ENCODE measurements around the gene ATP2A2. TPM values are rescaled to one million over a fixed set of nuclear protein-coding genes. Genes with fewer than 3 reads are reported as not detected.

Gene ATP2A2
- 10 to 100 TPM; 95.5 to 98.6 TPM for total RNA-seq

DNA sequence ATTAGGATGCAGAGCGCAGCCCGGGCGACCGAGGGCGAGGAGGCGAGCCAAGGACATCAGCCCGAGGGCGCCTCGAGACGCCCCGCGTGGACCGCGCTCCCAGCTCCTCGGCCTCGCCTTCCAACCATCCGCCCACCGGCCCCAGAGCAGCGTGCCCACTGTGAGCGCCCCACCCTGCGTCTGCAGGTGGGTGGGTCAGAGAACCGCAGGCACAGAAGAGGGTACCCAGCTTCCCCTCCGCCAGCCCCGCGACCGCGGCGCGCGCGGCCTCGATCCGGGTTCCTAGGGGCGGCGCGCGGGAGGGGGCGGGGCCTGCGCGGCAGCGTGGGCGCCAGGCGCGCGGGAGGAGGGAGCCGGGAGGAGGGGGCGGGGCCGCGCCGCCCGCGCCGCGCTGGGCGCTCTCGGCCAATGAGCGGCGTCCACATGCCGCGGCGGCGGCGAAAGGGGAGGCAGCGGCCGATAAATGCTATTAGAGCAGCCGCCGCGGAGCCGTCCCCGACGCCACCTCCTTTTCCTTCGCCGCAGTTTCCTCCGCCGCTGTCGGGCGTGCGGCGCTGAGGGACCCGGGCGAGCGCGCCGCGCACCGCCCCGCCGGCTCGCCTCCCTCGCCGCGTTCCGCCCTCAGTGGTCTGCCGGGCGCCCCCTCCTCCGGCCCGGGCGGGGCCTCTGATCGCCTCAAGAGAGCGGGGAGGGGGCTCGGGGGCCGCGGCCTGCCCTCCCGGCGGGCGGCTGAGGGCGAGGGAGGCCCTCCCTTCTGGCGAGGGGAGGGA lies at the start of gene ATP2A2:
TSS of gene ATP2A2 (plus strand) at position 469 of the 770 bp plus-strand sequence. CDS start 543 bp downstream, outside the sequence.
- peak within 1 kb of the TSS; percentile 87 for H3K27ac Mint-ChIP-seq
- H3K4me3 Mint-ChIP-seq = peak within 1 kb of the TSS; percentile 90
- intact Hi-C loops (cut with micrococcal nuclease) = loop anchor here (1.0 to 5.0 kb wide), 11 partner anchors 32 to 776 kb away; partner anchors contain the start of genes ANAPC7, ANKRD13A, ARPC3 and C12orf76
- H3K27me3 Mint-ChIP-seq (ENCODE audit: low read depth) = no peaks in the 10 kb centered on the region
- CTCF ChIA-PET = interaction anchor here (0.6 kb wide), 1 partner anchor 223 kb away, joined by 3 read pairs; no protein-coding TSS in a partner anchor
- peak; percentile 89 for DNase-seq
- peaks cover 34% of the 10 kb centered on the region for H3K36me3 Mint-ChIP-seq (ENCODE audit: low read depth)
- H3K9me3 Mint-ChIP-seq = no peaks in the 10 kb centered on the region
- peaks cover 43% of the 10 kb centered on the region for H3K4me1 Mint-ChIP-seq (ENCODE audit: low read depth)

DNA sequence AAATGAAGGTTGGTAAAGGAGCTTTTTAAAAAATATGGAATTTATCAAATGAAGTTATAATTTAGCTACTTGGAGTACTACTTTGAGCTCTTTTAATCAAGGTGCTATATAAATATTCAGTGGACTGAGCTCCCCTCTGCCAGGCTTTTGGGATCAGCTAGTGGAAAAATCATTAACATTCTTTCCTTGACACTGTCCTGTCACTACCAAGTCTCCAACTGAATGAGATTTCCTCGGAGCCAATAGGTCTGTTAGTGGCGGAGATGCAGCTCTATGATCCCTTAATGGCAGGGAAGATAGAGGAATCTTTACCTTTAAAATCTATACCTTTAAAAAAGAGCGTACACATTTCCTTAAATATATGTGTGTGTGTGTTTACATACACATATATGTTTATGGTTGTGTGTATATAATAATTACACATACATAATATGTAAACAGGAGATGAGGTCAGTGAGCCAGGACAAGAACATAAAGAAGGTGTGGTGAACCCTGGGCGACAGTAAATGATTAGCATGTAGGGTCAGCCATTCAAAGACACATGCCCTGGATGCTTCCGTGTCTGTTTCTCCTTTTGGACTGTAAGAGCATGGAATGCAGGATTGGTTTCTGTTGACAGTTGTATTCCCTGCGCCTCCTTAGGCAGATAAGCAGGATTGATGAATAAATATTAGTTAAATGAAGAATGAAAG lies 47.7 kb upstream of the ATP2A2 start:
- intact Hi-C loops (cut with micrococcal nuclease) = no loop called here
- H3K27ac Mint-ChIP-seq = no peak overlapping the region
- no peak for DNase-seq
- H3K4me3 Mint-ChIP-seq = no peak overlapping the region
- H3K36me3 Mint-ChIP-seq (ENCODE audit: low read depth) = no peaks in the 10 kb centered on the region
- no peaks in the 10 kb centered on the region for H3K27me3 Mint-ChIP-seq (ENCODE audit: low read depth)
- CTCF ChIA-PET = no interaction called here
- H3K9me3 Mint-ChIP-seq = no peaks in the 10 kb centered on the region
- no peaks in the 10 kb centered on the region for H3K4me1 Mint-ChIP-seq (ENCODE audit: low read depth)

- Mint-ChIP-seq H3K36me3 (ENCODE audit: low read depth) (no peaks in the 10 kb centered on the region), H3K4me3 (no peak overlapping the region), H3K4me1 (ENCODE audit: low read depth) (no peaks in the 10 kb centered on the region), H3K27me3 (ENCODE audit: low read depth) (no peaks in the 10 kb centered on the region), H3K9me3 (no peaks in the 10 kb centered on the region), H3K27ac (no peak overlapping the region)
- intact Hi-C loops (cut with micrococcal nuclease) = no loop called here
- DNase-seq = no peak
- CTCF ChIA-PET = interaction anchor here (0.6 to 1.1 kb wide), 2 partner anchors 11 to 48 kb away, joined by 3 read pairs; no protein-coding TSS in a partner anchor
Observed at GRCh38 chr12:110234331-110234751, 46.7 kb upstream of the ATP2A2 start.

GRCh38 chr12:110234755-110235154 lies 46.3 kb upstream of the ATP2A2 start:
- CTCF ChIA-PET = interaction anchor here (1.1 kb wide), 1 partner anchor 11 kb away, joined by 3 read pairs; no protein-coding TSS in a partner anchor
- Mint-ChIP-seq H3K27ac (no peak overlapping the region), H3K27me3 (ENCODE audit: low read depth) (no peaks in the 10 kb centered on the region), H3K36me3 (ENCODE audit: low read depth) (no peaks in the 10 kb centered on the region), H3K9me3 (no peaks in the 10 kb centered on the region), H3K4me1 (ENCODE audit: low read depth) (no peaks in the 10 kb centered on the region), H3K4me3 (no peak overlapping the region)
- intact Hi-C loops (cut with micrococcal nuclease) = no loop called here
- no peak for DNase-seq

- Mint-ChIP-seq H3K4me1 (ENCODE audit: low read depth) (no peaks in the 10 kb centered on the region), H3K9me3 (no peaks in the 10 kb centered on the region), H3K27ac (no peak overlapping the region), H3K36me3 (ENCODE audit: low read depth) (no peaks in the 10 kb centered on the region), H3K4me3 (no peak overlapping the region), H3K27me3 (ENCODE audit: low read depth) (no peaks in the 10 kb centered on the region)
- intact Hi-C loops (cut with micrococcal nuclease) = no loop called here
- no peak for DNase-seq
- CTCF ChIA-PET = no interaction called here
Observed at GRCh38 chr12:110235383-110235782, 45.7 kb upstream of the ATP2A2 start.

DNA sequence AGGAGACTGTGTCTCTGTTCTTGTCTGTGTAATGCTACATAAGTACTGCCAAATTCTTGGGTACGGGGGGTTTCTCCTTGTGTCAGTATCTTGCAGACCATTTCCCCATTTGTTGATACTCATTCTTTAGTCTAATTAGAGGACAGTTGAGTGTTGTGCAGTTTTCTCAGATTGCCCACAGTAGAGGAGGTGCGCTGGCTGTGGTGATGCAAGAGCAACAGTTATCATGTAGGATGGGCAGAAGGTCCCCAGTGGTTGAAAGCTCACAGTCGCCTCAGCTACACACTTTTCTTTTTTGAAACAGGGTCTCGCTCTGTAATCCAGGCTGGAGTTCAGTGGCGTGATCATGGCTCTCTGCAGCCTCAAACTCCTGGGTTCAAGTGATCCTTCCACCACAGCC lies 37.8 kb upstream of the ATP2A2 start:
- no peaks in the 10 kb centered on the region for H3K27me3 Mint-ChIP-seq (ENCODE audit: low read depth)
- H3K4me3 Mint-ChIP-seq = no peak overlapping the region
- no peaks in the 10 kb centered on the region for H3K36me3 Mint-ChIP-seq (ENCODE audit: low read depth)
- H3K4me1 Mint-ChIP-seq (ENCODE audit: low read depth) = no peaks in the 10 kb centered on the region
- DNase-seq = no peak
- H3K9me3 Mint-ChIP-seq = no peaks in the 10 kb centered on the region
- CTCF ChIA-PET = no interaction called here
- H3K27ac Mint-ChIP-seq = no peak overlapping the region
- intact Hi-C loops (cut with micrococcal nuclease) = no loop called here

DNA sequence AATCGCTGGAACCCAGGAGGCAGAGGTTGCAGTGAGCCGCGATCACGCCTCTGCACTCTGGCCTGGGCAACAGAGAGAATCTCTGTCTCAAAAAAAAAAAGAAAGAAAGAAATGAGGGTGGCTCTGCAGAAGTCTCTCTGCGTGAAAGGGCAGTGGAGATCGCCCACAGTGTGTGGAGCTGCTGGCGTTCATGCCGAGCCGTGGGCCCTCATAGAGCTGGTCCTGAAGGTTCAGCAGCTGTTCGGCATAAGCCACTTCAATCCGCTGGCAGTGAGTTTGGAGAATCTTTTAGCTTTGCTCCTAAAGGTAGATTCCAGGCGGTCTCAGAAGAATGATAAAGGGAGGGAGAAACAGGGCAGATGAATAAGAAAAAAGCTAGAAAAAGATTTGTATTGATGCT lies 36.7 kb upstream of the ATP2A2 start:
- H3K27ac Mint-ChIP-seq = no peak overlapping the region
- no peaks in the 10 kb centered on the region for H3K27me3 Mint-ChIP-seq (ENCODE audit: low read depth)
- no peaks in the 10 kb centered on the region for H3K9me3 Mint-ChIP-seq
- CTCF ChIA-PET = interaction anchor here (0.6 to 0.9 kb wide), 2 partner anchors 13 to 86 kb away, joined by 3 read pairs; no protein-coding TSS in a partner anchor
- DNase-seq = no peak
- no peak overlapping the region for H3K4me3 Mint-ChIP-seq
- intact Hi-C loops (cut with micrococcal nuclease) = no loop called here
- H3K36me3 Mint-ChIP-seq (ENCODE audit: low read depth) = no peaks in the 10 kb centered on the region
- no peaks in the 10 kb centered on the region for H3K4me1 Mint-ChIP-seq (ENCODE audit: low read depth)

- intact Hi-C loops (cut with micrococcal nuclease) = loop anchor here (1.0 kb wide), 1 partner anchor 145 kb away; no protein-coding TSS in a partner anchor
Observed at GRCh38 chr12:110244829-110245228, 36.2 kb upstream of the ATP2A2 start.

GRCh38 chr12:110245369-110245772 lies 35.7 kb upstream of the ATP2A2 start:
- peak; percentile 56 for DNase-seq
- intact Hi-C loops (cut with micrococcal nuclease) = loop anchor here (1.0 kb wide), 1 partner anchor 145 kb away; no protein-coding TSS in a partner anchor
- no peaks in the 10 kb centered on the region for H3K9me3 Mint-ChIP-seq
- H3K4me3 Mint-ChIP-seq = no peak overlapping the region
- H3K4me1 Mint-ChIP-seq (ENCODE audit: low read depth) = no peaks in the 10 kb centered on the region
- H3K36me3 Mint-ChIP-seq (ENCODE audit: low read depth) = no peaks in the 10 kb centered on the region
- H3K27ac Mint-ChIP-seq = no peak overlapping the region
- CTCF ChIA-PET = interaction anchor here (0.6 to 1.5 kb wide), 4 partner anchors 18 to 146 kb away, joined by 3 to 4 read pairs (median 3); no protein-coding TSS in a partner anchor
- no peaks in the 10 kb centered on the region for H3K27me3 Mint-ChIP-seq (ENCODE audit: low read depth)

More at GRCh38 chr12:110244829-110245228, 36.2 kb upstream of the ATP2A2 start:
- CTCF ChIA-PET = interaction anchor here (0.6 to 0.9 kb wide), 2 partner anchors 12 to 85 kb away, joined by 3 read pairs; no protein-coding TSS in a partner anchor
- no peaks in the 10 kb centered on the region for H3K4me1 Mint-ChIP-seq (ENCODE audit: low read depth)
- H3K27me3 Mint-ChIP-seq (ENCODE audit: low read depth) = no peaks in the 10 kb centered on the region
- no peak overlapping the region for H3K4me3 Mint-ChIP-seq
- H3K9me3 Mint-ChIP-seq = no peaks in the 10 kb centered on the region
- no peak overlapping the region for H3K27ac Mint-ChIP-seq
- DNase-seq = no peak
- no peaks in the 10 kb centered on the region for H3K36me3 Mint-ChIP-seq (ENCODE audit: low read depth)

GRCh38 chr12:110246636-110247339 lies 34.3 kb upstream of the ATP2A2 start:
- CTCF ChIA-PET = interaction anchor here (1.5 kb wide), 1 partner anchor 145 kb away, joined by 4 read pairs; no protein-coding TSS in a partner anchor
- no peak overlapping the region for H3K4me3 Mint-ChIP-seq
- no peak overlapping the region for H3K27ac Mint-ChIP-seq
- H3K36me3 Mint-ChIP-seq (ENCODE audit: low read depth) = no peaks in the 10 kb centered on the region
- no peaks in the 10 kb centered on the region for H3K27me3 Mint-ChIP-seq (ENCODE audit: low read depth)
- intact Hi-C loops (cut with micrococcal nuclease) = no loop called here
- H3K4me1 Mint-ChIP-seq (ENCODE audit: low read depth) = no peaks in the 10 kb centered on the region
- no peak for DNase-seq
- no peaks in the 10 kb centered on the region for H3K9me3 Mint-ChIP-seq

DNA sequence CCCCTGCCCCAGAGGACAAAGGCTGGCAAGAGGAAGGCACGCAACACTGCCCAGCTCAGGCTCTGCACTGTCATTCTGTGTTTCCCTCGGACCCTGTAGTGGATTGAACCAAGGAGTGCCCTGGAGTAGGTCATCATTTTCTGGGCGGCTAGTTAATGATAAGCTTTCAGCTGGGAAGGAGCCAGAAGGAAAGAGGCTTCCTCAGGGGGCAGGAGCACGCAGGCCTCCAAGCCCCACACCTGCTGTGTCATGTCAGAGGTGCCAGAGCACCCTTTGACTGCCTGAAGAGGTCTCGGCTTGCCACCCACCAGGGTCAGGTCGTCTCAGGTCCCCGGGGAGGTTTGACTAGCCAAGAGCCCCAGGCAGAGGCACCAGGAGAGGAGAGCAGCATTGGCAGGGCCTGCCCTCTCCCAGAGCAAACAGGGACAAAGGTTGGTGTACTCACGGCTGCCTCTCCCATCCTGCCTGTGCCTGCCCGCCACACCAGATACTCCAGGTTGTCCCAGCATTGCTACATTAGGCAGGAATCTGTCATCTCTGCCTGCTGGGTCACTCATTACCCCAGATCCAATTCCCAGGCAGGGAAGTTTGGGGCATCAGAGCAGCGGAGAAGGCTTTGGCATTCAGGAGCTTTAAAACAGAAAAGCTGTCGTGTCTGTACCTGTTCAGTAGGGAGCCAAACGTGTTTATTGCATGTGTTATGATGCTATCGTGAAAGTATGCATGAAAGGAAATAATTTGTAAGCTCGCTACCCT lies 33.5 kb upstream of the ATP2A2 start:
- Mint-ChIP-seq H3K9me3 (no peaks in the 10 kb centered on the region), H3K27me3 (ENCODE audit: low read depth) (no peaks in the 10 kb centered on the region), H3K4me3 (no peak overlapping the region), H3K4me1 (ENCODE audit: low read depth) (no peaks in the 10 kb centered on the region), H3K27ac (no peak overlapping the region), H3K36me3 (ENCODE audit: low read depth) (no peaks in the 10 kb centered on the region)
- CTCF ChIA-PET = no interaction called here
- intact Hi-C loops (cut with micrococcal nuclease) = no loop called here
- DNase-seq = no peak

Data from activated naive CD4-positive, alpha-beta T cell treated with anti-CD3 and anti-CD28 coated beads for 36 hours (primary cell).